GM23338 (cell line): ENCODE data around the gene HCST. TPM values are rescaled to one million over a fixed set of nuclear protein-coding genes. Genes with fewer than 3 reads are reported as not detected.

Experiments used
- ATAC-seq: fragments of 200-7000 bp; cut with Tn5 transposase; 3 replicates; pipeline ENCODE4 v1.9.1; 2020
- DNase-seq: peaks from one replicate; pipeline ENCODE4 v3.0.0-alpha.2; 2015; ENCODE audit warnings: low spot score
- H2AFZ ChIP-seq: fragments of 200-600 bp; sonication (generic); 2 replicates; pipeline ENCODE4 v1.8.0; 2016; ENCODE audit warnings: antibody characterized with exemption, mild to moderate bottlenecking, moderate library complexity
- H3F3A ChIP-seq: fragments of 200-600 bp; sonication (generic); replicated peaks from 2 replicates; pipeline ENCODE4 v1.8.0; 2017; ENCODE audit warnings: antibody characterized with exemption, mixed run types, low read depth
- H3K27ac ChIP-seq: fragments of 200-600 bp; sonication (generic); 2 replicates; pipeline ENCODE4 v1.6.1; 2016; ENCODE audit warnings: low read depth
- H3K27me3 ChIP-seq: fragments of 200-600 bp; sonication (generic); 2 replicates; pipeline ENCODE4 v1.8.0; 2016; ENCODE audit warnings: mild to moderate bottlenecking, mixed run types, moderate library complexity; ENCODE audit not compliant: insufficient read depth
- H3K36me3 ChIP-seq: fragments of 200-600 bp; sonication (generic); 2 replicates; pipeline ENCODE4 v1.8.0; 2016; ENCODE audit warnings: mild to moderate bottlenecking; ENCODE audit not compliant: insufficient read depth
- H3K4me1 ChIP-seq: fragments of 200-600 bp; sonication (generic); 2 replicates; pipeline ENCODE4 v1.8.0; 2016; ENCODE audit warnings: mild to moderate bottlenecking, moderate library complexity; ENCODE audit not compliant: insufficient read depth
- H3K4me2 ChIP-seq: fragments of 200-600 bp; sonication (generic); 2 replicates; pipeline ENCODE4 v1.7.1; 2017; ENCODE audit warnings: mixed run types
- H3K4me3 ChIP-seq: fragments of 200-600 bp; sonication (generic); 2 replicates; pipeline ENCODE4 v1.6.1; 2016; ENCODE audit warnings: mixed run types
- H3K79me2 ChIP-seq: fragments of 200-600 bp; sonication (generic); replicated peaks from 2 replicates; pipeline ENCODE4 v1.8.0; 2017; ENCODE audit warnings: mild to moderate bottlenecking; ENCODE audit not compliant: insufficient read depth
- H3K9me2 ChIP-seq: fragments of 200-600 bp; sonication (generic); 2 replicates; pipeline ENCODE4 v1.8.0; 2017; ENCODE audit not compliant: insufficient read depth
- H4K20me1 ChIP-seq: fragments of 200-600 bp; sonication (generic); replicated peaks from 2 replicates; pipeline ENCODE4 v1.8.0; 2017; ENCODE audit warnings: mild to moderate bottlenecking; ENCODE audit not compliant: insufficient read depth
- H3K27ac Mint-ChIP-seq: 2 replicates; pipeline ENCODE4 v1.8.0; 2020; ENCODE audit warnings: inconsistent platforms, mild to moderate bottlenecking, moderate library complexity, mixed read lengths
- H3K27me3 Mint-ChIP-seq: 3 replicates; pipeline ENCODE4 v1.8.0; 2022; ENCODE audit warnings: low read depth, mild to moderate bottlenecking, moderate library complexity, mixed read lengths, inconsistent platforms; ENCODE audit not compliant: insufficient read depth, poor library complexity
- H3K36me3 Mint-ChIP-seq: 3 replicates; pipeline ENCODE4 v1.8.0; 2021; ENCODE audit warnings: low read depth, mild to moderate bottlenecking, inconsistent platforms, moderate library complexity, mixed read lengths
- H3K4me1 Mint-ChIP-seq: 3 replicates; pipeline ENCODE4 v1.8.0; 2020; ENCODE audit warnings: mild to moderate bottlenecking, inconsistent platforms, mixed read lengths
- H3K4me3 Mint-ChIP-seq: 3 replicates; pipeline ENCODE4 v1.8.0; 2021; ENCODE audit warnings: moderate library complexity, mild to moderate bottlenecking, inconsistent platforms, mixed read lengths
- H3K9me3 Mint-ChIP-seq: 3 replicates; pipeline ENCODE4 v1.8.0; 2020; ENCODE audit warnings: moderate library complexity, mild to moderate bottlenecking, inconsistent platforms, mixed read lengths
- CREB1 ChIP-seq: fragments of 250-450 bp; sonication (Bioruptor Pico); IDR thresholded peaks from 2 replicates; pipeline ENCODE4 v1.5.0; 2020; ENCODE audit warnings: low read depth, mild to moderate bottlenecking, moderate library complexity
- ETS1 ChIP-seq: IDR thresholded peaks from 2 replicates; pipeline ENCODE4 v1.6.1; 2016; ENCODE audit warnings: antibody characterized with exemption
- EZH2 ChIP-seq: fragments of 200-600 bp; sonication (generic); IDR thresholded peaks from one replicate; pipeline ENCODE4 v1.8.0; 2017; ENCODE audit warnings: antibody characterized with exemption, mild to moderate bottlenecking, low read depth; ENCODE audit not compliant: unreplicated experiment
- EZH2phosphoT487 ChIP-seq: fragments of 200-600 bp; sonication (generic); IDR thresholded peaks from one replicate; pipeline ENCODE4 v1.8.1; 2018; ENCODE audit warnings: antibody characterized with exemption; ENCODE audit not compliant: unreplicated experiment
- REST ChIP-seq: IDR thresholded peaks from one replicate; pipeline ENCODE4 v1.6.1; 2018; ENCODE audit warnings: antibody characterized with exemption; ENCODE audit not compliant: unreplicated experiment
- STAT1 ChIP-seq: IDR thresholded peaks from one replicate; pipeline ENCODE4 v1.6.1; 2016; ENCODE audit warnings: antibody characterized with exemption; ENCODE audit not compliant: unreplicated experiment
- ZNF114 ChIP-seq: fragments of 250-450 bp; sonication (Bioruptor Pico); IDR thresholded peaks from 2 replicates; pipeline ENCODE4 v1.5.0; 2020; ENCODE audit warnings: mild to moderate bottlenecking, moderate library complexity
- ZNF462 ChIP-seq: fragments of 250-450 bp; sonication (Bioruptor Pico); IDR thresholded peaks from 2 replicates; pipeline ENCODE4 v1.5.0; 2020; ENCODE audit warnings: mild to moderate bottlenecking, moderate library complexity
- polyA plus RNA-seq: library from polyadenylated mRNA; unstranded; fragments of >200 nt; fragmentation: Nextera tagmentation; extraction: Ambion mirVana; gene quantifications from 2 replicates; pipeline ENCODE4 v1.2.1, GENCODE V29; 2016
- total RNA-seq: library from RNA; depleted of rRNA; stranded (reverse); fragments of >200 nt; shearing (Covaris generic); gene quantifications from 2 replicates; pipeline ENCODE4 v1.2.3, GENCODE V29; 2014

The HCST gene
- total and polyA plus RNA-seq, 2 experiments from 2014 or later, result 2.1 TPM; not detected in 1

GRCh38 chr19:35940839-35941238 is 38.5 kb downstream of the HCST start (continued):
- no peak for TF ChIP-seq ZNF462 (CRISPR knock-in tag)
- no peak for TF ChIP-seq EZH2phosphoT487
- no peak for TF ChIP-seq REST

- no peaks in the 10 kb centered on the region for H3K27me3 ChIP-seq
- Mint-ChIP-seq H3K9me3 (no peaks in the 10 kb centered on the region; the same call in 1 of the 3 replicates), H3K4me1 (peaks cover 14% of the 10 kb centered on the region), H3K4me3 (no peak overlapping the region), H3K27ac (no peak overlapping the region), H3K36me3 (peaks cover 19% of the 10 kb centered on the region), H3K27me3 (peaks cover 10% of the 10 kb centered on the region)
- no peak overlapping the region for H3K4me2 ChIP-seq
- H3K9me2 ChIP-seq, result no peaks in the 10 kb centered on the region
- ATAC-seq (no peak), DNase-seq (no peak)
- no peaks in the 10 kb centered on the region for H3K36me3 ChIP-seq
- peaks cover 5% of the 10 kb centered on the region; the same call in 1 of the 2 replicates for H4K20me1 ChIP-seq
- 0 out of 2 replicates have a peak, but pooled peaks cover 10% of the 10 kb centered on the region for H3K4me1 ChIP-seq
- H3K79me2 ChIP-seq, result peaks cover 2% of the 10 kb centered on the region
- H3K4me3 ChIP-seq, result no peak overlapping the region
- no peak overlapping the region for H3K27ac ChIP-seq
- H3F3A ChIP-seq, result 0 out of 2 replicates have a peak, but pooled peaks cover 6% of the 10 kb centered on the region
- no peak overlapping the region for H2AFZ ChIP-seq
- no peak for TF ChIP-seq CREB1 (CRISPR knock-in tag)
- TF ChIP-seq ETS1, result no peak
- no peak for TF ChIP-seq EZH2
- TF ChIP-seq ZNF114 (CRISPR knock-in tag), result no peak
- TF ChIP-seq STAT1, result no peak
Observed at GRCh38 chr19:35942235-35942634, 39.9 kb downstream of the HCST start.
